Measurements from ENCODE around the gene NTM.

Gene NTM

DNA sequence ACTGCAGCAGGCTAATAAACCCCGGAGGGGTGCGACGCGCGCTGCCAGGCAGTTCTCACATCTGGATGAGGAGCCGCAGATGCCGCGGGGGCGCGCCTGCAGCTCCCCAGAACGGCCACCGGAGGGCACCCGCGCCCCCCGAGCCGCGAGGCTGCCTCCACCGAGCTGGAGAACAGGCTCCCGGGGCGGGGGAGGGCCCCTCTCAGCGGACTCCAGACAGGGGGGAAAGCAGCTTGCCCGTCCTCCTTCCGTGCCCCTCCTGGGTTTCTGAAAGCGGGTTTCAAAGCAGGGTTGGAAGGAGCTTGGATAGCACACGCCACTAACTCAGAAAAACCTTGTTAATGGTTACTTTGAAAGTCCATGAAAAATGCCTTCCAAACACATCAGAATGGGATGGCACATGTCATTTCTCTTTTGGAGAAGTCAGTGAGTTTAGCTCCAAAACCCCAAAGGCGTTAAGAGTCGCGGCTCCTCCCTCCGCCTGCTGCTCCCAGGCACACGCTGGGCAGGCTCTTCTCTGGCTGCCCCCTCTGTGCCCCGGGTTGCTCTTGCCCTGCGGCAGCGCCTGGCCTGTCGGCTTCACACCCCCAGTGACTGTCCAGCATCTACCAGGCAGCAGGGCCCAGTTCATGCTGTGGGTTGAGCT, 317.8 kb downstream of the NTM start:
- TF ChIP-seq ZFX (IDR thresholded peaks at IDR 0.05): no peak
- TF ChIP-seq, protein P1, sequence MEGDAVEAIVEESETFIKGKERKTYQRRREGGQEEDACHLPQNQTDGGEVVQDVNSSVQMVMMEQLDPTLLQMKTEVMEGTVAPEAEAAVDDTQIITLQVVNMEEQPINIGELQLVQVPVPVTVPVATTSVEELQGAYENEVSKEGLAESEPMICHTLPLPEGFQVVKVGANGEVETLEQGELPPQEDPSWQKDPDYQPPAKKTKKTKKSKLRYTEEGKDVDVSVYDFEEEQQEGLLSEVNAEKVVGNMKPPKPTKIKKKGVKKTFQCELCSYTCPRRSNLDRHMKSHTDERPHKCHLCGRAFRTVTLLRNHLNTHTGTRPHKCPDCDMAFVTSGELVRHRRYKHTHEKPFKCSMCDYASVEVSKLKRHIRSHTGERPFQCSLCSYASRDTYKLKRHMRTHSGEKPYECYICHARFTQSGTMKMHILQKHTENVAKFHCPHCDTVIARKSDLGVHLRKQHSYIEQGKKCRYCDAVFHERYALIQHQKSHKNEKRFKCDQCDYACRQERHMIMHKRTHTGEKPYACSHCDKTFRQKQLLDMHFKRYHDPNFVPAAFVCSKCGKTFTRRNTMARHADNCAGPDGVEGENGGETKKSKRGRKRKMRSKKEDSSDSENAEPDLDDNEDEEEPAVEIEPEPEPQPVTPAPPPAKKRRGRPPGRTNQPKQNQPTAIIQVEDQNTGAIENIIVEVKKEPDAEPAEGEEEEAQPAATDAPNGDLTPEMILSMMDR (conservative IDR thresholded peaks at IDR 0.05): peak; percentile 97
- H3K27ac ChIP-seq: no peak overlapping the region

DNA sequence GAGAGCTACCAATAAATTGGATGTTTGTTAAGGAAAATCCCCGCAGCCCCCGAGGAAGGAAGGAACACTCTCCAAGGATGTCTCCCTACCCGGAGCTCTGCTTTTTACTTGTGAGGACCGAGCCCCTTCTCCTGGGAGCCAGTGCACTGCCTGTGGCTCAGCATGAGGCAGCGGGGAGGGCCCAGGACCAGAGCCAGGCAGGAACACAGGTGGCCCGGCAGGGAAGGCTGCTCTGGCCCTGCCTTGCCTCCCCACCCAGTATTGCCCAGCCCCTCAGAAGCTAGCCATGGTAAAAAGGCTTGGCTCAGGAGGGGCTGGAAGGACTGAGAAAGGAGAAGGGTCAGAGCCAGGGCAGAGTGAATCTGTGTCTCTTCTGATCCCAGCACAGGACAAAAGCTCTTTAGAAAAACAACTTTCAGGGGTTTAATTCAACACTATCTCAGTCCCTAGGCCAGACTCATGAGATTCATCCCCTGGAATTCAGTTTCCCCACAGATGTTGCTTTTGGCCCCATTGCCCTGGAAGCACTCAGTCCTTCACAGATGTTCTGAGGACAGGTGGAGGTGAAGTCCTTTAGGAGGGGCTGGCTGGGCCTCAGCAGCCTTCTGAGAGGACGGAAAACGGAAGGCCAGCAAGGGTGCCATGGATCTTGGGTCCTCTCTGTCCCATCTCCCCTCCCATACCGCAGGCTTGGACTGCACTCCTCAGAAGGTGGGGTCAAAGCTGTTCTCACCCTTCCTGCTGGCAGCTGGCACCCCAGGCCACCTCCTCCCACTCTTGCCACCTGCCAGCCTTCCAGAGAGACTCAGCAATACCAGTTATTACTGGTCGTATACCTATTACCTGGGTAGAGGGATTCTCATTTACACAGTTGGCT, 318.9 kb downstream of the NTM start:
- H3K27ac ChIP-seq: no peak overlapping the region
- TF ChIP-seq, protein P1 (conservative IDR thresholded peaks at IDR 0.05): no peak
- no peak for TF ChIP-seq ZFX (IDR thresholded peaks at IDR 0.05)

DNA sequence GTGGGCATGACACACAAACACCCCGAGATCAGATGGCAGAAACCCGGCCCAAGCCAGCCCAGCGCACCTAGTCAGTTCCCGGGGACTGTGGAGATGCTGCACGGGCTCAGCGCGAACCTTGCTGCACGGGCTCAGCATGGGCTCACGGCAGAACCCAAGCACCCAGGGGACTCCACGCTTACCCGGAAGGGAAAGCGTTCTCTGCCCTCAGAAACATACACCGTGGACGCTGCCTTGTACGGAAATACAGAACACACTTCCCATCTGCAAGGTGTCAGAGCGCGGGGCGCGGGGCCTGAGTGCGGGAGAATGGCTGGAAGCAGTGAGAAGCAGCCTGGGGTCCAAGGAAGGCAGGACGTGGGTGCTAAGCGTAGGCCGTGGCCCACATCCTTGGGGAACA, 319.9 kb downstream of the NTM start:
- no peak for TF ChIP-seq ZFX (IDR thresholded peaks at IDR 0.05)
- TF ChIP-seq, protein P1 (conservative IDR thresholded peaks at IDR 0.05): no peak
- no peak overlapping the region for H3K27ac ChIP-seq

DNA sequence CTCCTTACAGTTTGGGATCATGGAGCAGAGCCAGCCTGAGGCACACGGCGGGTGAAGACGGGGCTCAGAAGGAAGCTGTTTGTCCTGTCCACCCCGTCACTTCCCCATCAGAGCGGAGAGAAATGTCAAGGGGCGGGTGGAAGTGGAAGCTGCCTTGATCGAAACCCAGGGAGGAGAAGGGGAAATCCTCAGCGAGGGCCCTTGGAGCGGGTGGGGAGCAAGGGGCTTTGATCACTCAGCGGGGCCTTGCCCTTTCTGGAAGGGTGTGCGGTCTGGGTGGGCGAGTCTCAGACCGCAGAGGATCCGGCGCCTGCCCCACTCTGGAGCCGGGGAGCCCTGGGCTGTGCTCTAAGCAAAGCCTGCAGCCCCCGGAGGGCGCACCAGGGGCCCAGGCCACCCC, 320.4 kb downstream of the NTM start:
- TF ChIP-seq, protein P1 (conservative IDR thresholded peaks at IDR 0.05): no peak
- TF ChIP-seq ZFX (IDR thresholded peaks at IDR 0.05): no peak
- no peak overlapping the region for H3K27ac ChIP-seq

DNA sequence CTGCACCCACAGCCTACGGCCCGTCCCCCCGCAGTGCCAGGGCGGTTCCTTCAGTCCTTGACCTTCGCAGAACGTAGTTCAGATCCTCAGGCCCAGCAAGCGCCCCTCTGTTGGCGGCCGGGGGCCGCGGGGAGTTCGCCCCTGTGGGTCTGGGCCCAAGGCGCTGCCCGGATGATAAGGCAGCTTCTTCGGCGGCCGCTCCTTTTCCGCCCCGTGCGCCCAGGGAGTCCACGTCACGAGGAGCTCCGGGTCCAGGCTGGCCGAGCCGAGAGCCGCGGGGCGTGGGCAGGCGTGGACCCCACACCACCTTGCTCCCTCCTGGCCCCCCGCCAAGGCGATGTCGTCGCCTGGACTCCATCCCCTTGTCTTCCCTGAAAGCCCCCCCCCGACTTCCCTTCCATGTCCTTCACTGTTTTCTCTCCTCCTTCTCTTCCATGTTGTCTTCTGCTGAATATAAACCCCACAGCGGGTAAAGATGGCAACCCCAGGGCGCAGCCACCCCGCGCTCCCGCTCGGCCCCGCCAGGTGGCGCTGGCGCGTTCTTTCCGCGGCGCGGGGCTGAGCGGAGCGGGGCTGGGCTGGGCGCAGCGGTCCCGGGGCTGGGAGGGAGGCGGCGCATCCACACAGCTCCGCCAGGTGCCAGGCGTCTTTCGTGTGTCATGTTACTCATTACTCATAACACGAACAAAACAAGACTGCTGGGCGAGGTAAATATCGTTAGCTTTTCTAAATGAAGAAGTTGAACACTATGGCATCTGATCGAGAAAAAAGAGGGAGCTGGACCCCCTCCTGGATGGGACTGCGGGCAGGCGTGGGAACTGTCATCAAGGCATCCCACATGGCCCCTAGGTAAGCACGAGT, 321.0 kb downstream of the NTM start:
- TF ChIP-seq, protein P1 (conservative IDR thresholded peaks at IDR 0.05): peak; percentile 96
- no peak for TF ChIP-seq ZFX (IDR thresholded peaks at IDR 0.05)
- H3K27ac ChIP-seq: no peak overlapping the region

DNA sequence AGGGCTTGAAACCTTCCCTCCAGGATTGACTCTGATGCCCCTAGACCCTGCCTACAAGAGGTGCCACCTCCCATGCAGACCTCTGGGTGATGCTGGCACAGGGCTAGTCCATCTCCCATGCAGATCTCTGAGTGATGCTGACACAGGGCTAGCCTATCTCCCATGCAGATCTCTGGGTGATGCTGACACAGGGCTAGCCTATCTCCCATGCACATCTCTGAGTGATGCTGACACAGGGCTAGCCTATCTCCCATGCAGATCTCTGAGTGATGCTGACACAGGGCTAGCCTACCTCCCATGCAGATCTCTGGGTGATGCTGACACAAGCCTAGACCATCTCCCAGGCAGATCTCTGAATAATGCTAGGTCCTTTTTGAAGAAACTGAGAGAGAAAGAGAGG, 321.7 kb downstream of the NTM start:
- no peak for TF ChIP-seq ZFX (IDR thresholded peaks at IDR 0.05)
- TF ChIP-seq, protein P1 (conservative IDR thresholded peaks at IDR 0.05): no peak
- no peak overlapping the region for H3K27ac ChIP-seq

Data from C4-2B (cell line).